HepG2 (cell line): ENCODE measurements around the gene CEP128. TPM values are rescaled to one million over a fixed set of nuclear protein-coding genes. Genes with fewer than 3 reads are reported as not detected.

Experiments used
- ATAC-seq: fragments of 200-7000 bp; cut with Tn5 transposase; 3 replicates; pipeline ENCODE4 v1.9.1; 2020; ENCODE audit warnings: mild to moderate bottlenecking, moderate library complexity
- BruUV-seq: library from RNA; stranded (reverse); fragments of 400-500 nt; replicated peaks from 2 replicates; lab custom pipeline; 2021; lab: Mats Ljungman, UMichigan
- CTCF ChIA-PET: fragments of 300-600 bp; formaldehyde crosslinking; extraction: SDS; loops from one replicate; lab custom pipeline; 2021; ENCODE audit warnings: low total read pairs, inconsistent platforms, low intra/inter-chr PET ratio; lab: Yijun Ruan, JAX
- POLR2A ChIA-PET: fragments of 350-600 bp; sonication (Branson Sonifier 250); formaldehyde crosslinking; loops from one replicate; lab custom pipeline; 2020; ENCODE audit warnings: antibody characterized with exemption, inconsistent platforms; lab: Yijun Ruan, JAX
- DNase-seq: peaks from one replicate; pipeline ENCODE4 v3.0.0-alpha.2; 2015; ENCODE audit warnings: low spot score
- FAIRE-seq: peaks from 3 replicates; lab custom pipeline; 2011; peaks lifted over from hg19 to GRCh38; lab: Jason Lieb, UNC
- H2AFZ ChIP-seq: one replicate; pipeline ENCODE4 v1.6.1; 2011; ENCODE audit warnings: low read length, inconsistent platforms
- H3K27ac ChIP-seq: fragments of 300-600 bp; 3 replicates; pipeline ENCODE4 v1.8.0; 2011; ENCODE audit warnings: mixed run types, mild to moderate bottlenecking, mixed read lengths, low read length, inconsistent platforms; ENCODE audit not compliant: insufficient read depth; ENCODE audit errors: extremely low read length
- H3K27me3 ChIP-seq, 2 experiments: fragments of 200-600 bp in 1 of 2; 2 replicates in 1 of 2; 3 replicates in 1 of 2; pipeline versions ENCODE4 v1.6.0 to v1.8.0; 2011; ENCODE audit warnings: low read length in 2 of 2, mild to moderate bottlenecking in 2 of 2, moderate library complexity in 2 of 2, inconsistent platforms in 1 of 2; ENCODE audit not compliant: insufficient read depth in 2 of 2, control insufficient read depth in 1 of 2
- H3K36me3 ChIP-seq, 2 experiments: fragments of 200-600 bp in 1 of 2; replicated peaks in 1 of 2; 2 replicates in 1 of 2; 3 replicates in 1 of 2; pipeline versions ENCODE4 v1.5.1 to v1.8.0; 2011; ENCODE audit warnings: low read length in 2 of 2, inconsistent platforms in 1 of 2; ENCODE audit not compliant: insufficient read depth in 2 of 2, control insufficient read depth in 1 of 2
- H3K4me1 ChIP-seq: 2 replicates; pipeline ENCODE4 v1.5.1; 2012; ENCODE audit warnings: low read length, inconsistent platforms; ENCODE audit not compliant: insufficient read depth
- H3K4me2 ChIP-seq: 2 replicates; pipeline ENCODE4 v1.6.0; 2011; ENCODE audit warnings: low read depth, low read length, inconsistent platforms
- H3K4me3 ChIP-seq, 3 experiments: fragments of 200-600 bp in 1 of 3; sonication (generic), shearing (Covaris generic) in 1 of 3; replicated peaks in 1 of 3; 2 replicates each; pipeline ENCODE4 v1.5.1; 2011 to 2016; ENCODE audit warnings: low read length in 3 of 3, inconsistent platforms in 2 of 3, low read depth in 2 of 3, mild to moderate bottlenecking in 2 of 3, control low read depth in 1 of 3, mixed read lengths in 1 of 3; ENCODE audit not compliant: insufficient read depth in 1 of 3
- H3K79me2 ChIP-seq: one replicate; pipeline ENCODE4 v1.6.1; 2011; ENCODE audit warnings: low read length, inconsistent platforms; ENCODE audit not compliant: insufficient read depth
- H3K9ac ChIP-seq: 2 replicates; pipeline ENCODE4 v1.6.0; 2011; ENCODE audit warnings: mild to moderate bottlenecking, low read depth, low read length, inconsistent platforms; ENCODE audit not compliant: insufficient read depth
- H3K9me3 ChIP-seq: 2 replicates; pipeline ENCODE4 v1.5.1; 2012; ENCODE audit warnings: mild to moderate bottlenecking, low read length
- H4K20me1 ChIP-seq: 2 replicates; pipeline ENCODE4 v1.6.0; 2011; ENCODE audit warnings: inconsistent platforms, mild to moderate bottlenecking, low read length, moderate library complexity; ENCODE audit not compliant: insufficient read depth
- BORCS8-MEF2B ChIP-seq: sonication (generic); formaldehyde crosslinking; IDR thresholded peaks from 2 replicates; pipeline ENCODE4 v1.8.0; 2022; ENCODE audit warnings: mild to moderate bottlenecking, missing genetic modification reagents
- CBX2 ChIP-seq, 2 experiments: fragments of 200-600 bp in 1 of 2; sonication (generic); formaldehyde crosslinking in 1 of 2; IDR thresholded peaks; 2 replicates each; pipeline versions ENCODE4 v1.7.0 to v1.8.1; 2018 to 2022; ENCODE audit warnings: low read depth in 2 of 2, low read length in 1 of 2, mild to moderate bottlenecking in 1 of 2, missing genetic modification reagents in 1 of 2
- HCFC1 ChIP-seq: fragments of 150-350 bp; IDR thresholded peaks from 2 replicates; pipeline ENCODE4 v1.6.1; 2014; ENCODE audit warnings: low read depth, low read length
- KLF13 ChIP-seq: sonication (generic); formaldehyde crosslinking; IDR thresholded peaks from 2 replicates; pipeline ENCODE4 v1.4.0; 2020; ENCODE audit warnings: mild to moderate bottlenecking, missing genetic modification reagents
- KMT2B ChIP-seq: IDR thresholded peaks from 2 replicates; pipeline ENCODE4 v1.6.1; 2016; ENCODE audit warnings: missing genetic modification reagents, missing compliant biosample characterization
- PRMT3 ChIP-seq: sonication (generic); formaldehyde crosslinking; IDR thresholded peaks from 2 replicates; pipeline ENCODE4 v1.8.1; 2022; ENCODE audit warnings: low read depth, mild to moderate bottlenecking, moderate library complexity, missing genetic modification reagents, borderline replicate concordance
- ZBTB40 ChIP-seq, 2 experiments: fragments of 450-650 bp in 1 of 2; sonication (generic) in 1 of 2; formaldehyde crosslinking in 1 of 2; IDR thresholded peaks; 2 replicates each; pipeline versions ENCODE4 v1.6.1 to v1.8.0; 2016 to 2022; ENCODE audit warnings: antibody characterized with exemption in 1 of 2, mild to moderate bottlenecking in 1 of 2, missing genetic modification reagents in 1 of 2
- ZNF205 ChIP-seq: IDR thresholded peaks from 2 replicates; pipeline ENCODE4 v1.6.1; 2018; ENCODE audit warnings: missing biosample characterization, missing genetic modification reagents
- ZNF512 ChIP-seq: sonication (generic); formaldehyde crosslinking; IDR thresholded peaks from 2 replicates; pipeline ENCODE4 v1.4.0; 2020; ENCODE audit warnings: mild to moderate bottlenecking, missing genetic modification reagents
- ZNF839 ChIP-seq: sonication (generic); formaldehyde crosslinking; IDR thresholded peaks from 2 replicates; pipeline ENCODE4 v1.4.0; 2020; ENCODE audit warnings: missing genetic modification reagents, mild to moderate bottlenecking, borderline replicate concordance
- WGBS: methylation state at CpG from one replicate; pipeline ENCODE4 v1.1.6; 2017; ENCODE audit warnings: low lambda C conversion rate; 5-methylcytosine and 5-hydroxymethylcytosine counted together
- in situ Hi-C: cut with HindIII; loops from 2 replicates; pipeline ENCODE4 v1.10.0; 2017; ENCODE audit warnings: low pct_unique_long_range_greater_than_20kb; ENCODE audit not compliant: extremely low pct_ligation_motif_present
- intact Hi-C: fragments of 100-400 bp; cut with micrococcal nuclease; formaldehyde crosslinking; loops from one replicate; pipeline ENCODE4 v1.10.0; 2022; ENCODE audit not compliant: unreplicated experiment
- polyA plus RNA-seq, 8 experiments: library from polyadenylated mRNA; depleted of rRNA in 3 of 8; stranded (reverse) in 7 of 8; unstranded in 1 of 8; fragments of >200 nt; fragmentation: Illumina TruSeq in 4 of 8; extraction: Trizol in 4 of 8; gene quantifications; 2 replicates each; pipeline versions ENCODE4 v1.2.1 to v1.2.3, GENCODE V29; 2011 to 2016; ENCODE audit warnings: low read depth in 4 of 8, missing spikeins in 1 of 8, mixed read lengths in 1 of 8; ENCODE audit not compliant: insufficient read depth in 1 of 8
- total RNA-seq, 5 experiments: library from RNA; depleted of rRNA; stranded (reverse); fragments of >200 nt; fragmentation: Illumina TruSeq; extraction: Trizol; gene quantifications; 2 replicates each; pipeline ENCODE4 v1.2.3, GENCODE V29; 2016; ENCODE audit warnings: low read depth in 1 of 5

CEP128 gene
- total and polyA plus RNA-seq, 2 of the 13 experiments (the other 11 are each of a cell fraction or from before 2014, with no cell fraction given), result 1.3 to 7.5 TPM

- ATAC-seq (no peak), DNase-seq (no peak), FAIRE-seq (no peak)
- Histone ChIP-seq H3K36me3 (no peaks in the 10 kb centered on the region), H3K4me2 (no peak overlapping the region), H2AFZ (no peak overlapping the region), H3K4me1 (no peaks in the 10 kb centered on the region), H3K27me3 (no peaks in the 10 kb centered on the region), H3K9ac (no peak overlapping the region), H3K4me3 (no peak overlapping the region), H3K9me3 (peaks cover 43% of the 10 kb centered on the region), H4K20me1 (no peaks in the 10 kb centered on the region), H3K79me2 (no peaks in the 10 kb centered on the region), H3K27ac (no peak overlapping the region)
- BruUV-seq, result no TSS peak
- ChIA-PET CTCF (no interaction called here), POLR2A (no interaction called here)
- intact Hi-C loops, result no loop called here
- 91% methylated on average over 3 of the region's 3 CpGs for WGBS
- in situ Hi-C loops, result no loop called here
- TF ChIP-seq HCFC1 (no peak), ZBTB40 (IDR thresholded peaks at IDR 0.05) (no peak), ZBTB40 (CRISPR knock-in tag; IDR thresholded peaks at IDR 0.05) (no peak), ZNF512 (CRISPR knock-in tag) (no peak), CBX2 (IDR thresholded peaks at IDR 0.05; ENCODE audit: low read depth, low read length) (no peak), CBX2 (CRISPR knock-in tag; IDR thresholded peaks at IDR 0.05; ENCODE audit: low read depth) (no peak), ZNF839 (no peak), PRMT3 (CRISPR knock-in tag) (no peak), BORCS8-MEF2B (CRISPR knock-in tag) (no peak), KLF13 (CRISPR knock-in tag) (no peak), ZNF205 (no peak), KMT2B (CRISPR knock-in tag) (no peak)
Measured at GRCh38 chr14:80678436-80678835, 263.1 kb downstream of the CEP128 start.
